HG03521 (cell line): ENCODE measurements around the gene SETBP1.

Experiments used
- ATAC-seq: cut with Tn5 transposase; IDR thresholded peaks from one replicate; pipeline ENCODE4 v1.9.1; 2021; ENCODE audit warnings: mild to moderate bottlenecking, moderate library complexity; ENCODE audit not compliant: unreplicated experiment

The SETBP1 gene

DNA sequence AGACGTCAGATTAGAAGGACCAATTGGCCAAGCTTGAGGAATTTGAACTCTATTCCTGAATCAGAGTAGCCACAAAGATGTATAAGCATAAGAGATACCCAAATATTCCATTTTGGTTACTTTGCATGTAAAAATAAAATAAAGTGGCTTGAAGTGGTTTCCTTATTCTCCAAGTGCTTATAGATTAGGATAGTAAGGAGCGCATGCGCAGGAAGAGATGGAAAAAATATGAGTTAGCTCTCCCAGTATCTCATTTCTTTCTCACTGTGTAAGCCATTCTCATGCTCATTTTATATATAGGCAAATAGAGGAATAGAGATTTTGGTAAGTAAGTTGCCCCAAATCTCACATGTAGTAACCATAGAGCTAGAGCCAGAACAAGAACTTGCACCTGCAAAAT, 241.3 kb downstream of the SETBP1 start:
- ATAC-seq = no peak

DNA sequence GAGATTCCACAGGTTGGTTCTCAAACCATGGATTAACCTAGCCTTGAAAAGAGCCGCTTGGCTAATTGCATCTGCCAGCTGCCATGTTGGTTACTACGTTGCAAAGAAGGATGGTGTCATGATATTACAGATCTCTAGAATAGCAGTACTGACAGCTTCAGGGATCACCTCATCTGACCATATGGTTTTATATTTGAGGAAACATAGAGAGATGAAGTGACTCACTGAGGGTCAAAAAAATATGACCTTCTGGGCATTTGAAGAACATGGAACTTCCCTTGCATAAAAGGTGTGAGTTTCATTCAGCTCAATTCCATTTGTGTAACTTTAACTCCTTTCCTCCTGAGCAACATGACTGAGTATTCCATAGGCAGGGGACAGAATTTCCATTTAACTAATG, 242.3 kb downstream of the SETBP1 start:
- ATAC-seq = no peak

DNA sequence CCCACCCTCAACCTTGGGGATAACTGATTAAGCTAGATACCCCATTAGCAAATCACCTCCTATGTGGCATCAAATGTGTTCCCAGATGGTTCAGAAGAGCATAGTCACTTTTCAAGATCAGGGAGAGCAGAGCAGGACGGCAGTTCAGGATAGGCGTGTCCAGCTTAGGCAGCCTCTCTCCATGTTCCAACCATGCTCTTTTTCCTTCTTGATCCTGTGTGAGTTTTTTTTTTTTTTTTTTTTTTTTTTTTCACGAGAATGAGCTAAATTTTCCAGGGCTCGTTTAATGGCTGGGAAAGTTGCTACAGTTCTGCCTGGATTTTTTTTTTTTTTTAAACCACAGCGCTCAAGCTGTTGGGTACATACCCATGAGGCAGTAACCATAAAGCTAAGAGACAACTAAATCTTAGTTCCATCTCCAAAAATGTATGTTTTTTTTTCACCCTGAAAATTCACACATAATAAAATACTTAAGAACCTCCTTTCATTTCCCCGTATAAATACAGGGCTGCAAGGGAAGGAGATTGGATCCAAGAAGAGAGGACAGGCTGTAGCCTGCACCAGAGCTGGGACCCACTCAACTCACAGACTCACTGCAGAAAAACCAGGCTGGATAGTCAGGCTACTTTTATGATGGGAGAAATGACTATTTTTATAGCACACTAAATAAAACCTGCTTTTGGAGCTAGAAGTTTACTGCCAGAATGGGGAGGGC, 244.3 kb downstream of the SETBP1 start:
- no peak for ATAC-seq

DNA sequence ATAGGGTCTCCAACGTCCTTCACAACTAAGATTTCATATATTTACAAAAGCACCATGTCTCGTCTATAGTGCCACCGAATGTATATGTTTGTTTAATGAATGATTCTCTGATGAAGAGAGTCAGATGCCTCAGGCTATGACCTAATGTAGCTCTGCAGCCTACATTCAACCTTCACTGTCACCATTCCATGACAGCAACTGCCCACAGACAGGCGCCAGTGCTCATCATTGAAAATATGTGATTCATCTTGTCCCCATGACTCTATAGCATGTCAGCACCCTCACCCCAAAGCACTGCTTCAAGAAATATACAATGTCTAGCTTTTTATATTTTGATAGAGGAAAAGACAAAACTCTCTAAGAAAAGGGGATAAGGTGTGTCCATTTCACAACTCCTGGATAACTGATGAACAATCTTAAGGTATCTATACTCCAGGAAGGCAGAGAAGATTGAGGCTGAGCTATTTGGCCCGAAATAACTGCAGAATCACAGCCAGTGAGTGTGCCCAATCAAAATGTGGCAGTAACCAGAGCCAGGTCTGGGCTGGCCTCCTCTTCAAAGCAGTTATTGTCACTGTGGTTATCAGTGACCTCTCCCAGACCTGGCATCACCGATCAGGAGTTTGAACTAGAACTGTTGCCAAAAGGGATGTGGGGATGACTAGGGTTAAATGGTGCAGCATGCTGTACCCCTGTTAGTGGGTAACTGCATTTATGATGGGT, 246.6 kb downstream of the SETBP1 start:
- no peak for ATAC-seq

DNA sequence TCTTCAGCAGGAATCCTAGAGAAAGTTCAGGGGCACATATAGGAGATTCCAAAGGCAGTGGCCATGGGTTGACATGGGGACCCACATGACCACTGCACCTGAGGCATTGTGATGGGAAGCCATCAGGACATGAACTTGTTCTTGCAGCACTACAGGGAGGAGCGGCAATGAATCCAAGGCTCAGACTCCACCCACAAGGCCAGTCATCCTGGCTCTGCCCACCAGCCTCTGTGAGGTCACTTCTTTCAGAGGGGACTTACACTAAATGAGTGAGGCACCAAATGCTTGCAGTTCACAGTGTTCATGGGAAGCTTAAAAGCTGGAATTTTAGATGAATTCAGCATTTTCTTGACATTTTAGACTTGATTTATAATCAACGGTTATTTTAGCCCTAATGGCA, 254.2 kb downstream of the SETBP1 start:
- no peak for ATAC-seq

DNA sequence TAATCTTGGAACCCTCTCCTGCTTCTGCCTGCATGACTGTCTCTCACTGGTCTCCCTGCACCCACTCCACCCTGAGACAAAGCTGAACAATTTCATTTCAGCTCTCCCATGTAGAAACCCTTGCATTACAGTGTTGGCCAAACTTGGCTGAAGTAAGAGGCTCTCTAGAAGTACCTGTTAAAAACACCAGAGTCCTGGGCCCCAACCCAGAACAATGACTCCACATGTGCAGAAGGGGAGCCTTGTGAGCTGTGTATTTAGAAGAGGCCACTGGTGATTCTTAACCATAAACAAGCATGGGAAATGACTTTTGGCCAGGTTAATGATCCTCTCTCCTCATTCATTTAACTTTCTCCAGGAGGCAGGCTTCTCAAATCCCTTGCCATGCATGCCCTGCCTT, 254.8 kb downstream of the SETBP1 start:
- no peak for ATAC-seq

DNA sequence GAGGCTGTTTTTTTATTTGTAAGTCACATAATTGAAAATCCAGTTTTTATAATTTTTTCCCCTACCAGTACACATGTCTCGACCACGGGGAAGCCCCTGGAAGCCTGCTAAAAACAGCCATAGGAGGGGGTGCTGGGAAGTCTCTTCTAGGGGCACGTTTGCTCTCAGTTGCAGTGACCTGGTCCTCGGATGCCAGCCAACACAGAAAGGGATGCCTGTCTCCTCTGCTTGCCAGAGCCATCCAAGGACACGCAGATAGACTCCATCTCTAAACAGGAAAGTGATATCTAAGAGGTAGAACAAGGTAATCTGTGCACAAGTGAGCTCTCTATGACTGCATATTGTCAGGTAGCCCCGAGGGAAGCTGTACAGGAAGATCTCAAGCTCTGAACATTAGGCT, 255.8 kb downstream of the SETBP1 start:
- no peak for ATAC-seq

DNA sequence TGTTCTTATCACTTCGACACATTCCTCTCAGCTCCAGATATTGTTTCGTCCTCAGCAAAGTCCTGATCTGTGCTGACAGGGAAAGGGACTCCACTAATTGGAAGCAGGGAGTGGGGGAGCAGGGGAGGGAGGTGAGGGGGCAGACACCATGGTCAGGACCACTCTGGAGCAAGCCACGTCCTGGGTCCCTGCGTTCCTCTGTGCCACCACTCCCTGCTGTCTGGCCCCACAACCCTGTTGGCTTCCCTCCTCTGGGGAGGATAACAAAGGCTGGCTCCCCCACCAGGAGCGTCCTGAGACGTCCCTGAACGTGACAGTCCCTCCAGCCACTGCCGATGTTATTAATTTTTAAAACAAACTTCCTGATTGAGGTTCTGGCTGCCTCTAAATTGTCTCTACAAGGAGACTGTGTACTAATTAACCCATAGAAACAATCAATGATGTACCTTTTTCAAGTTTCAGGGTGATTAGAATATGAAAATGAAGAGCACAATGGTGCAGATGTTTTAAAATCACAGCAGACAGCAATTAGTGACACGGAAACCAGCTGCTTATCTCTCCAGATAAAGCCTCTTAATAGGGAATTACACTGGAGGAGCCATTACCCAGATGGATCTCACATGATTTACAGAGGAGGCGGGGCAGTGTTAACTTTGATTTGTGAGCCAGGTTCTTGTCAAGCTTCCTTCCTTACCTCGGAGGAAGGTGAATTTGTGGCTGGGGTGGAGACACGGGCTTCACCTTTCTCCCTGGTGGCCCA, 257.5 kb downstream of the SETBP1 start:
- no peak for ATAC-seq

DNA sequence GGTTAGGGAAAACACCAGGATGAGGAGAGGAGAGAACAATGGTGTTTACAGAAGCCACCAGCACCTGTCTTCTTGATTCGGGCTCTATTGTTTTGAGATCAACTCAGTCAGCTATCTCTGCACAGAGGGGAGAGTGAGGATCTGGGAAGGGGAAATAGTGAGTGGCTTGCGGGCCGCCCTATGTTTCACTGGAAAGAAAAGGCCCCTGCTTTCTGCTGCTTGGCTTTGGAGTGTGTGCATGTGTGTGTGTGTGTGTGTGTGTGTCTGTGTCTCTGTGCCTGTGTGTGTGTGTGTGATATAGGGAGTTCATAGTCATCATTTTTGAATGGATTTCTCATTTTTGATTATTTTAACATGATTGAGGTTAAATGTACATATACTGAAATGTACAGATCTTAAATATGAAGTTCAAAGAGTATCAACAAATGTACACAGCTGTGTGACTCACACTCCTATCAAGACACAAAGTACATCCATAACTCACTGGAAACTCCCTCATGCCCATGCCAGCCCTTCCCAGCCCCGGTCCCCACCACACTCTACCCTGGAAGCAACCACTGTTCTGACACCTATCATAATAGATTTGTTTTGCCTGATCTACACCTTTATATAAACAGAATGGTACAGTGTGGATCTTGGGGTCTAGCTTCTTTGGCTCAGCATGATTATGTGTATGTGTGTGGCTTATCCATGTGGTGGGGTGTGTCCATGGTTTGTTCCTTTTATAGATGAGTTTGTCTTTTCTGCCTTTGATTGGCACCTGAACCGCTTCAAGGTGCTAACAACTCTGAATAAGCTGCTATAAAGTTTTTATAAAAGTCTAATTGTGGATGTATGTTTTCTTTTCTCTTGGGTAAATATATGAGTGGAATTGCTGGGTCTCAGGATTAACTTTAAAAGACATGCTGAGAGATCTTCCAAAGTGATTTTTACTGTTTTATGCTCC, 258.3 kb downstream of the SETBP1 start:
- no peak for ATAC-seq

DNA sequence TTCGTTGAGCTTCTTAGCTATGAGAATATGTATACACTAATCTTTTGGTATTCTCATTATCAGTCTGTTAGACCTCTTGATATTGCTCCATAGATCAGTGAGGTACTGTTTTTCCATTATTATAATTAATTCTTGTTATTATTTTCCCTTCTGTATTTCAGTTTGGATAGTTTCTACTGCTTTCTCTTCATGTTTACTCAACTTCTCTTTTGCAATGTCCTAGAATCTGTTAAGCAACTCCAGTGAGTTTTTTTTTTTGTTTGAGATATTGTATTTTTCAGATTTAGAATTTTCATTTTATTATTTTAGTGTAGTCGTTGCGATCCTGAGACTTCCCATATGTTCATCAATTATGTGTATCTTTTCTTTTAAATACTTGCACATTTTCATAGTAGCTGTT, 260.8 kb downstream of the SETBP1 start:
- no peak for ATAC-seq

DNA sequence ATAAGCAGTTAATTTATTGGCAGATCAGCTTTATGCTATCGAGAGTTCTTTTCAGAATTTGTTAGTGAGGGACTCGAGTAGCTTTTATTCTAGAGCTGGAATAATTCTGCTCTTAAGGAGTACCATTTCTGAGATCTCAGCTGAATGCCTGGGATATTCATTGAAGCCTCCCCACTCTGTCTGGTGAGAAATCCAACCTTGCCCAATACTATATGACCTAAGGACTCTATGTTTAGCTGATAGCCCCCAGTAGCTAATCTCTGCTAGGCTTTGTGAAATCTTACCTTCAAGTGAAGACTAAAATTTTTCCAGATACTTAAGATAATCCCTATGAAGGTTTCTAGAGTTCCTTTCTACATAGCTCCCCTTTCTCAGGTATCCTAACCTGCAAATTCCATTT, 261.4 kb downstream of the SETBP1 start:
- ATAC-seq = no peak

DNA sequence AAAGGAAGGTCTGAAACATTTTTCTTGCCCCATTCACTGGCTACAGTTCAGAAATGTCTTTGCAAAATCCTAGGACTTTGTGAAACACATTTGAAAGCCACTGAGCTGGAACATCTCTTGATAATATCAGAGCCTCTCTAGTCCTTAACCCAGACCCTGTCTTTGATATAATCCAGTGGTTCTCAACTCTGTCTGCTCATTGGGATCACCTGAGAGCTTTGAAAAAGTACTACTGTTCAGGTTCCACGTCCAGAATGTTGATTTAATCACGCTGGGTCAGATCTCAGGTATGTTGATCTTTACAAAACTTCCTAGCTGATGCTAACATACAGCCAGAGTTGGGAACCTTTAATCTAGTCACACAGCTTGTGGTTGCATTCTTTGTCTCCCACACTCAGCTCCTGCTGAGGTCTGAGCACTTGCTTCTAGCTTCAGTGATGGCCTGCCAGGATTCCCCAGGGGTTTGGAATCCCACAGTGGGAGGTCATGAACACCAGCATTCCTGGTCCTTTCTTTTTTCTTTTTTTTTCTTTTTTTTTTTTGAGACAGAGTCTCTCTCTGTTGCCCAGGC, 262.7 kb downstream of the SETBP1 start:
- no peak for ATAC-seq

DNA sequence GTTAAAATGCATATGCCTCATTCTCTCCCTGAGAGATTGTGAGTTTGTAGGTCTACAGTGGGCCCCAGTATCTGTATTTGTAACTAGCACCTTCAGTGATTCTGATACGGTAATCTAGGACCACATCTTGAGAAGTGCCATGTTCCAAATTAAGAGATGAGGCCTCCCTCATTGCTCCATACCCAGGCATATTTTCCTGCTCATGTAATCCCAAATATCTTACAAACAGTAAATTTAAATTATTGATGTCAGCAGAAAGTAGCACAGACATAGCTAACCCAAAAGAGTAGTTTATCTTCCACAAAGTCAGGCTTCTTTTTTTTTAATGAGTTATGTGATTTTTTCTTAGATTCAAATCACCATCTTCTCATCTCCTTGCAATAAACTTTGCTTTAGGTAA, 263.8 kb downstream of the SETBP1 start:
- ATAC-seq = no peak

DNA sequence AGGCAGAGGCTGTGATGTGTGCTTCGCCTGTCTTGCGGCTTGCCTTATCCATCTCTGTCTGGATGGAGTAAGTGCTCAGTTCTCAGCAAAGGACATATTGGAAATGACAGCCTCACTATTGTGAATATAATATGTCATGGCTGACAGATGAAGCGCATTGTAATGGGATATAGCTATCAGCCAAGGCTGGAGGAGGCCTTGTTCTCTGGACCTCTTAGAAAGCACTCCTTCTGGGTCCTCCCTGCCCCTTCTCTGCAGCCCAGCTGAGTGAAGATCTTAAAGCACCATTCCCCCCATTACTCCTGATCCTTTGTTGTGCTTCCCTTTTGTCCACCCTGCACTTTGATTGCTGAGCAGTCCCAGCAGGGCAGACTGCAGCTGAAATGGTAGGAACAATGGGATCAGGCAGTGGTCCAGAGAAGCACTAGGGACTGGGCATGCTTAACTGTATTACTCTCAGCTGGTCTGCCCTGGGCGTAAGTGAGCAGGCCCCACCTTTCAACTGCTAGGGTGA, 265.3 kb downstream of the SETBP1 start:
- ATAC-seq = no peak

DNA sequence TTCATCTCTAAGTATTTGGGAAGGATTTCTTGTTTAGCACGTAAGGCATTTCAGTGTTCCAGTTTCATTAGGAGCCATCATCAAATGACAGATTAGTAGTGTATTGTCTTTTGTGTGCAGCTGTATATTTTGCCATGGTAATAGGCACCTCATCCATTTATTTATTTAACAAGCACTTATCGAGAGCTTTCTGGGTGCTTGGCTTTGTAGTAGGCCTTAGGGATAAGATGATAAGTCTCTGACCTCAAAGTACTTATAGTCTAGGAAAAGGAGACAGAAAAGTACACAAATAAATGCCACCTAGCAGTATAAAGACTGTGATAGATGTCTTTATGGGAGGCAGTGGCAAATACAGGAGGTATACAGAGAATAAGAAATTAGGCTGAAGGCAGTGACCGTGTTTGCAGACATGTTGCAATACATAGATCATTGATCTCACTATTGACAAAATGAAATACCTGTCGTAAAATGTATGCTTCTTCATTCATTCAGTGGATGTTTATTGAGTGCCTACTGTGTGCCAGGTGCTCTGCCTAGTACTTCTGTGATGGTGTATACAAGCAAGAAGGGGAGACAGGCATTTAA, 265.9 kb downstream of the SETBP1 start:
- no peak for ATAC-seq

DNA sequence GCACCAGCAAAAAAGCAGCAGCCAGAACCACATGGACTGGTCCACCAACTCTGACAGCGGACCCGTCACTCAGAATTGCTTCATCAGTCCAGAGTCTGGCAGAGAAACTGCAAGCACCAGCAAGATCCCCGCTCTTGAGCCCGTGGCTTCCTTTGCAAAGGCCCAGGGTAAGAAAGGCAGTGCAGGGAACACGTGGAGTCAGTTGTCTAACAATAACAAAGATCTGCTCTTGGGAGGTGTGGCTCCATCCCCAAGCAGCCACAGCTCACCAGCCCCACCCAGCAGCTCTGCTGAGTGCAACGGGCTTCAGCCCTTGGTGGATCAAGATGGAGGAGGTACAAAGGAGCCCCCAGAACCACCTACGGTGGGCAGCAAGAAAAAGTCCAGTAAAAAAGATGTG, 269.3 kb downstream of the SETBP1 start:
- ATAC-seq = no peak

DNA sequence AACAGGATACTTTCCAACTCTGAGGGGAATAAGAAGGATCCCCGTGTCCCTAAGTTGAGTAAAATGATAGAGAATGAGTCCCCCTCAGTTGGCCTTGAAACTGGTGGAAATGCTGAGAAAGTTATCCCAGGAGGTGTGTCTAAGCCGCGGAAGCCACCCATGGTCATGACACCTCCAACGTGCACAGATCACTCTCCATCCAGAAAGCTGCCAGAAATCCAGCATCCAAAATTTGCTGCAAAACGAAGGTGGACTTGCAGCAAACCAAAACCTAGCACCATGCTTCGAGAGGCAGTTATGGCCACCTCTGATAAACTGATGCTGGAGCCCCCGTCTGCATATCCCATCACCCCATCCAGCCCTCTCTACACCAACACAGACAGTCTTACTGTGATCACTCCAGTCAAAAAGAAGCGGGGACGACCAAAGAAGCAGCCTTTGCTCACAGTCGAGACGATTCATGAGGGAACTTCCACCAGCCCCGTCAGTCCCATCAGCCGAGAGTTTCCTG, 270.1 kb downstream of the SETBP1 start:
- ATAC-seq = no peak

DNA sequence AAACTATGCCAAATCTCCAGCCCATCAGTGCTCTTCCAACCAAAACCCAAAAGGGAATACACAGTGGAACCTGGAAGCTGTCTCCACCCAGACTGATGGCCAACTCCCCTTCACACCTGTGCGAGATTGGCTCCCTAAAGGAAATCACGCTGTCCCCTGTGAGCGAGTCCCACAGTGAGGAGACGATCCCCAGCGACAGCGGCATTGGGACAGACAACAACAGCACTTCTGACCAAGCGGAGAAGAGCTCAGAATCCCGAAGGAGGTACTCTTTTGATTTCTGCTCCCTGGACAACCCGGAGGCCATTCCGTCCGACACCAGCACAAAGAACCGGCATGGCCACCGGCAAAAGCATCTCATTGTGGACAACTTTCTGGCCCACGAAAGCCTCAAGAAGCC, 271.1 kb downstream of the SETBP1 start:
- no peak for ATAC-seq

DNA sequence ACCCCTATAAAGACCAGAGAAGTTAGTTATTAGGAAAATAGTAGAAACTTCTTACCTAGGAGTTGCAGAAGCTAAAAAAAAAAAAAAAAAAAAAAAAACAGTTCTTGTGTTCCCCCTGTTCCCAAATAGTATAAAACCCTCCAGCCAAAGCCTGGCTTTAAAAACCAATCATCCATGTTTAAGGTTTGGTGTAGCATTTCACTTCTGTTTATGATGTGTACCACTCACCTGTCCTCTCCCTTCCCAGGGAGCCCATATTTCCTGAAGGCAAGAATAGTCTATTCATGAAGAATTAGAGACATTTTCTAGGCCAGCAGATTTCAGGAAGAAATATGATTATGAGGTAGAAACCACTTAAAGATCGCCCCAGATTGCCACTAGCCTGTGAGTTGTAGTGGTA, 273.6 kb downstream of the SETBP1 start:
- no peak for ATAC-seq

DNA sequence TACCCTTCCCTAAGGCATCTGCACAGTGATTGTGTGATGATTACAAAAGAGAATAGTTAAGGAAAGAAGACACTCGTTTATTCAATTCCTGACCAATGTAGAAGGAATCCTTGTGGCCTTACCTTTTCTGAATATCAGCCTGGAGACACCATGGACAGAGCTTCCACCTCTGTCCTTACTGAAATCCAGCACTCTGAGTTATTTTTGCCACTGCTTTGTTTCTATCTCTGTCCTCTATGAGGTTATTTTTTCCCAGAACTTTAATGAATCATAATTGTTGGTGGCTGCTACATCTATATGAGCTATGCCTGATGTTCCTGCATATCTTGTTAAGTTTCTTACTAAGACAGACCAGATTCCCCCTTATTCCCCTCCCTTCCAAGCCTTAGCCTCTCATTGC, 275.1 kb downstream of the SETBP1 start:
- ATAC-seq = no peak
